ENCODE data around the gene DNALI1.

The DNALI1 gene

DNA sequence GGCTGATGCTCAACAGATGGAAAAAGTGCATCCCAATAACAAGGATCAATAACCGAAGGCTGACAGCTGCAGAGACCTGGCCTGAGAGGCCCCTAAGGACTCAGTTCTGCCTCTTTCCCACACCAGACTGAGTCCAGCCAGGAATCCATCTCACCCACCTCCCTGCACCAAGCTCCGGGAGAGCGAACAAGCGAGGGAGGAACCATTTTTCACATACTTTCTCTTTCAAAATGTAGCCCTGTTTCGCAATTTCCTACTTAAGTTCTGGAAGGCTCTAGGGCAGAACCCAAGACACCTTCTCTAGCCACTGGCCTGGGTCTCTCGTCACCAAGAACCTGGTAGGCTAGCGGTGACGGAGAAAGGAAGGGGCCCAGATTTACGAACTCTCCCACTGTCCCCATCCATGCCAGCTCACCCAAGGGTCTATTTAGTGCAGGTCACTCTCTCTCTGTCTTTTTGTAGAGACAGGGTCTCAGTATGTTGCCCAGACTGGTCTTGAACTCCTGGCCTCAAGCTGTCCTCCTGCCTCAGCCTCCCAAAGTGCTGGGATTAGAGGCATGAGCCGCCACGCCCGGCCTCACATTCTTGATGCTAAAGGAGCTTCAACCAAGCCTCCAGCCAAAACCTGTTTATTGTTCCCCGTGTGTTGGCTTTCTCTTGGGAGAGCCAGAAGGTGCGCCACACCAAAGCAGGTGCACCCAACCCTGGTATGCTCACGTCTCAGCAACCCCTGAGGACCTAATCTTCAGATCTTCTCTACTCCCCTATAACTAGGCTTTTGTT, 49.9 kb downstream of the DNALI1 start:
- Mint-ChIP-seq H3K27ac (no peak overlapping the region), H3K27me3 (peaks cover 22% of the 10 kb centered on the region), H3K4me1 (peaks cover 6% of the 10 kb centered on the region), H3K4me3 (no peak overlapping the region), H3K9me3 (no peaks in the 10 kb centered on the region), H3K36me3 (no peaks in the 10 kb centered on the region)
- no peak for ATAC-seq

GRCh38 chr1:37609002-37609401, 52.3 kb downstream of the DNALI1 start:
- H3K4me1 Mint-ChIP-seq: no peaks in the 10 kb centered on the region
- no peak overlapping the region for H3K27ac Mint-ChIP-seq
- H3K4me3 Mint-ChIP-seq: no peak overlapping the region
- H3K27me3 Mint-ChIP-seq: peaks cover 28% of the 10 kb centered on the region
- ATAC-seq: no peak
- H3K36me3 Mint-ChIP-seq: no peaks in the 10 kb centered on the region
- H3K9me3 Mint-ChIP-seq: no peaks in the 10 kb centered on the region

GRCh38 chr1:37609994-37610393, 53.3 kb downstream of the DNALI1 start:
- no peak for ATAC-seq
- H3K4me1 Mint-ChIP-seq: no peaks in the 10 kb centered on the region
- no peak overlapping the region for H3K27ac Mint-ChIP-seq
- no peaks in the 10 kb centered on the region for H3K36me3 Mint-ChIP-seq
- peaks cover 25% of the 10 kb centered on the region for H3K27me3 Mint-ChIP-seq
- H3K9me3 Mint-ChIP-seq: no peaks in the 10 kb centered on the region
- no peak overlapping the region for H3K4me3 Mint-ChIP-seq

DNA sequence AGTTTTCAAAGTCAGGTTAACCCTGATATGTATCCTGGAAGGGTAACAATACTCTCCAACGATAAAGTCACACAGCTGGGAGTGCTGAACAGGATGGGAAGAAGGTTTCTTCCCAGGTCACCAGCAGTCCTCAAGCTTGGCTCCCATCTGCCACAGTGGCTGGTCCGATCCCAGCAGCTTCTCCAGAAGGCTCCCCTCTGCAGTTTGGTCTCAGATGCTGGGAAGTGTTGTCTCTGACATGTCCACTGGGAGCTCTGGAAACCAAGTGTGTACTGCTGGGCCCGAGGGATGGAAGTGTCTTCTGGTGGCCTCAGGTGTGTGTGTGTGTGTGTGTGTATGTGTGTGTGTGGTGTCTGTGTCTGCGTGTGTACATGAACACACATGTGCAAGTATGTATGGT, 55.4 kb downstream of the DNALI1 start:
- H3K27ac Mint-ChIP-seq: no peak overlapping the region
- H3K9me3 Mint-ChIP-seq: no peaks in the 10 kb centered on the region
- peaks cover 34% of the 10 kb centered on the region for H3K27me3 Mint-ChIP-seq
- H3K4me3 Mint-ChIP-seq: no peak overlapping the region
- H3K4me1 Mint-ChIP-seq: no peaks in the 10 kb centered on the region
- ATAC-seq: no peak
- H3K36me3 Mint-ChIP-seq: no peaks in the 10 kb centered on the region

DNA sequence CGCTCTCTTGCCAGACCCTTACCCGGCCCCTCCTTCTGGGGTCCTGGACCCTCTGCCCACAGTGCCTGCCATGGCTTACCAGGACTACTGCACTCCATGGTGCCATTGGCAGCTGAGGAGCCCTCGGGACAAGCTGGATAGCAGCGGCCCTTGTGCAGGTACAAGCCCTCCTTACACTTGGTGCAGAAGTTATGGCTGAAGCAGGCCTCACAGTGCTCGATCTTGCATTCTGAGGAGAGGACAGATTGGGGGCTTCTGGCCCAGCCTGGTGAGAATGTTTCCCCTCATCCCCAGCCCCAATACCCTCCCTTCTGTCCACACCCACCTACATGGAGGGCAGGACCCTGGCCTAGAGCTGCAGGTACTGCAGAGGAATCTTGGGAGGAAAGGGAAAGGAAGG, 57.4 kb downstream of the DNALI1 start:
- H3K36me3 Mint-ChIP-seq: no peaks in the 10 kb centered on the region
- ATAC-seq: no peak

DNA sequence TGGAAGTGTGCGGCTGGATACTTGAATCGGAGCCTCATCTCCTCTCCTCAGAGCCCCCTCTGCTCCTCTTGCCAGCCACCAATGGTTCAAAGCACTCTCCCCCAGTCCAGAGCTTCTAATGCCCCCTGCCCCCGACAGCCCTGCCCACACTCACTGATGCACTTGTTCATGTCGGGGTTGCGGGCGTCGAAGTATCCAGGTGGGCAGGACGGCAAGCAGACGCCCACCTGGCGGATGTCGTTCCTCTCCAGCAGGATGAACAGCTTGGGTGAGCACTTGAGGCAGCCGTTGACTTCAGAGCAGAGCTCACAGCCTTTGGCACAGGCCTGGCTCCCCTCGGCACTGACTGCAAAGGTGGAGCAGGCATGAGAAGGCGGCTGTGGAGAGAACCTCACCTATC, 59.6 kb downstream of the DNALI1 start:
- no peak overlapping the region for H3K4me3 Mint-ChIP-seq
- H3K36me3 Mint-ChIP-seq: no peaks in the 10 kb centered on the region
- no peaks in the 10 kb centered on the region for H3K9me3 Mint-ChIP-seq
- H3K27ac Mint-ChIP-seq: no peak overlapping the region
- no peaks in the 10 kb centered on the region for H3K4me1 Mint-ChIP-seq
- ATAC-seq: no peak
- peaks cover 55% of the 10 kb centered on the region for H3K27me3 Mint-ChIP-seq

More for the DNA sequence above, 57.4 kb downstream of the DNALI1 start:
- H3K27ac Mint-ChIP-seq: no peak overlapping the region
- no peaks in the 10 kb centered on the region for H3K4me1 Mint-ChIP-seq
- H3K9me3 Mint-ChIP-seq: no peaks in the 10 kb centered on the region
- no peak overlapping the region for H3K4me3 Mint-ChIP-seq
- H3K27me3 Mint-ChIP-seq: peaks cover 50% of the 10 kb centered on the region
